HEK293 (cell line): Measurements from ENCODE around the gene TMEM14A.

Source experiments
- CTCF ChIP-seq: fragments of 450-650 bp; formaldehyde crosslinking; IDR thresholded peaks from 2 replicates; pipeline ENCODE4 v1.5.1; 2016; ENCODE audit warnings: missing biosample characterization, missing genetic modification characterization
- ZBTB20 ChIP-seq: fragments of 450-650 bp; formaldehyde crosslinking; IDR thresholded peaks from 2 replicates; pipeline ENCODE4 v1.5.1; 2016; ENCODE audit warnings: missing biosample characterization, missing genetic modification characterization
- ZBTB7A ChIP-seq: fragments of 450-650 bp; formaldehyde crosslinking; IDR thresholded peaks from 2 replicates; pipeline ENCODE4 v1.5.1; 2016; ENCODE audit warnings: low read depth, missing biosample characterization, missing genetic modification characterization
- ZNF701 ChIP-seq: fragments of 450-650 bp; formaldehyde crosslinking; IDR thresholded peaks from 2 replicates; pipeline ENCODE4 v1.5.1; 2016; ENCODE audit warnings: missing biosample characterization, missing genetic modification characterization
- TF ChIP-seq, protein P1 (sequence below): fragments of 450-650 bp; formaldehyde crosslinking; IDR thresholded peaks from 2 replicates; pipeline ENCODE4 v1.5.0; 2017; ENCODE audit warnings: missing biosample characterization, missing genetic modification characterization, borderline replicate concordance
- TF ChIP-seq, protein P2 (sequence below): fragments of 450-650 bp; formaldehyde crosslinking; IDR thresholded peaks from 2 replicates; pipeline ENCODE4 v1.5.1; 2016; ENCODE audit warnings: missing biosample characterization, missing genetic modification characterization
- TF ChIP-seq, protein P3 (sequence below): fragments of 450-650 bp; formaldehyde crosslinking; IDR thresholded peaks from 2 replicates; pipeline ENCODE4 v1.5.1; 2016; ENCODE audit warnings: missing biosample characterization, missing genetic modification characterization
- TF ChIP-seq, protein P4 (sequence below): fragments of 450-650 bp; formaldehyde crosslinking; IDR thresholded peaks from 2 replicates; pipeline ENCODE4 v1.5.1; 2016; ENCODE audit warnings: missing biosample characterization, missing genetic modification characterization, low read depth
- TF ChIP-seq, protein P5 (sequence below): sonication (generic); formaldehyde crosslinking; IDR thresholded peaks from 2 replicates; pipeline ENCODE4 v1.8.1; 2022; ENCODE audit warnings: mild to moderate bottlenecking, moderate library complexity, missing genetic modification reagents

GRCh38 chr6:52640170-52640569 lies 30.7 kb upstream of the TMEM14A start:
- TF ChIP-seq CTCF (tag by site-specific recombination) (no peak), ZBTB7A (no peak), ZNF701 (tag by site-specific recombination) (no peak), ZBTB20 (tag by site-specific recombination) (no peak)
- TF ChIP-seq, protein P1, sequence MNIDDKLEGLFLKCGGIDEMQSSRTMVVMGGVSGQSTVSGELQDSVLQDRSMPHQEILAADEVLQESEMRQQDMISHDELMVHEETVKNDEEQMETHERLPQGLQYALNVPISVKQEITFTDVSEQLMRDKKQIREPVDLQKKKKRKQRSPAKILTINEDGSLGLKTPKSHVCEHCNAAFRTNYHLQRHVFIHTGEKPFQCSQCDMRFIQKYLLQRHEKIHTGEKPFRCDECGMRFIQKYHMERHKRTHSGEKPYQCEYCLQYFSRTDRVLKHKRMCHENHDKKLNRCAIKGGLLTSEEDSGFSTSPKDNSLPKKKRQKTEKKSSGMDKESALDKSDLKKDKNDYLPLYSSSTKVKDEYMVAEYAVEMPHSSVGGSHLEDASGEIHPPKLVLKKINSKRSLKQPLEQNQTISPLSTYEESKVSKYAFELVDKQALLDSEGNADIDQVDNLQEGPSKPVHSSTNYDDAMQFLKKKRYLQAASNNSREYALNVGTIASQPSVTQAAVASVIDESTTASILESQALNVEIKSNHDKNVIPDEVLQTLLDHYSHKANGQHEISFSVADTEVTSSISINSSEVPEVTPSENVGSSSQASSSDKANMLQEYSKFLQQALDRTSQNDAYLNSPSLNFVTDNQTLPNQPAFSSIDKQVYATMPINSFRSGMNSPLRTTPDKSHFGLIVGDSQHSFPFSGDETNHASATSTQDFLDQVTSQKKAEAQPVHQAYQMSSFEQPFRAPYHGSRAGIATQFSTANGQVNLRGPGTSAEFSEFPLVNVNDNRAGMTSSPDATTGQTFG (tag by site-specific recombination), result no peak
- TF ChIP-seq, protein P2, sequence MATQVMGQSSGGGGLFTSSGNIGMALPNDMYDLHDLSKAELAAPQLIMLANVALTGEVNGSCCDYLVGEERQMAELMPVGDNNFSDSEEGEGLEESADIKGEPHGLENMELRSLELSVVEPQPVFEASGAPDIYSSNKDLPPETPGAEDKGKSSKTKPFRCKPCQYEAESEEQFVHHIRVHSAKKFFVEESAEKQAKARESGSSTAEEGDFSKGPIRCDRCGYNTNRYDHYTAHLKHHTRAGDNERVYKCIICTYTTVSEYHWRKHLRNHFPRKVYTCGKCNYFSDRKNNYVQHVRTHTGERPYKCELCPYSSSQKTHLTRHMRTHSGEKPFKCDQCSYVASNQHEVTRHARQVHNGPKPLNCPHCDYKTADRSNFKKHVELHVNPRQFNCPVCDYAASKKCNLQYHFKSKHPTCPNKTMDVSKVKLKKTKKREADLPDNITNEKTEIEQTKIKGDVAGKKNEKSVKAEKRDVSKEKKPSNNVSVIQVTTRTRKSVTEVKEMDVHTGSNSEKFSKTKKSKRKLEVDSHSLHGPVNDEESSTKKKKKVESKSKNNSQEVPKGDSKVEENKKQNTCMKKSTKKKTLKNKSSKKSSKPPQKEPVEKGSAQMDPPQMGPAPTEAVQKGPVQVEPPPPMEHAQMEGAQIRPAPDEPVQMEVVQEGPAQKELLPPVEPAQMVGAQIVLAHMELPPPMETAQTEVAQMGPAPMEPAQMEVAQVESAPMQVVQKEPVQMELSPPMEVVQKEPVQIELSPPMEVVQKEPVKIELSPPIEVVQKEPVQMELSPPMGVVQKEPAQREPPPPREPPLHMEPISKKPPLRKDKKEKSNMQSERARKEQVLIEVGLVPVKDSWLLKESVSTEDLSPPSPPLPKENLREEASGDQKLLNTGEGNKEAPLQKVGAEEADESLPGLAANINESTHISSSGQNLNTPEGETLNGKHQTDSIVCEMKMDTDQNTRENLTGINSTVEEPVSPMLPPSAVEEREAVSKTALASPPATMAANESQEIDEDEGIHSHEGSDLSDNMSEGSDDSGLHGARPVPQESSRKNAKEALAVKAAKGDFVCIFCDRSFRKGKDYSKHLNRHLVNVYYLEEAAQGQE (tag by site-specific recombination), result no peak
- TF ChIP-seq, protein P3, sequence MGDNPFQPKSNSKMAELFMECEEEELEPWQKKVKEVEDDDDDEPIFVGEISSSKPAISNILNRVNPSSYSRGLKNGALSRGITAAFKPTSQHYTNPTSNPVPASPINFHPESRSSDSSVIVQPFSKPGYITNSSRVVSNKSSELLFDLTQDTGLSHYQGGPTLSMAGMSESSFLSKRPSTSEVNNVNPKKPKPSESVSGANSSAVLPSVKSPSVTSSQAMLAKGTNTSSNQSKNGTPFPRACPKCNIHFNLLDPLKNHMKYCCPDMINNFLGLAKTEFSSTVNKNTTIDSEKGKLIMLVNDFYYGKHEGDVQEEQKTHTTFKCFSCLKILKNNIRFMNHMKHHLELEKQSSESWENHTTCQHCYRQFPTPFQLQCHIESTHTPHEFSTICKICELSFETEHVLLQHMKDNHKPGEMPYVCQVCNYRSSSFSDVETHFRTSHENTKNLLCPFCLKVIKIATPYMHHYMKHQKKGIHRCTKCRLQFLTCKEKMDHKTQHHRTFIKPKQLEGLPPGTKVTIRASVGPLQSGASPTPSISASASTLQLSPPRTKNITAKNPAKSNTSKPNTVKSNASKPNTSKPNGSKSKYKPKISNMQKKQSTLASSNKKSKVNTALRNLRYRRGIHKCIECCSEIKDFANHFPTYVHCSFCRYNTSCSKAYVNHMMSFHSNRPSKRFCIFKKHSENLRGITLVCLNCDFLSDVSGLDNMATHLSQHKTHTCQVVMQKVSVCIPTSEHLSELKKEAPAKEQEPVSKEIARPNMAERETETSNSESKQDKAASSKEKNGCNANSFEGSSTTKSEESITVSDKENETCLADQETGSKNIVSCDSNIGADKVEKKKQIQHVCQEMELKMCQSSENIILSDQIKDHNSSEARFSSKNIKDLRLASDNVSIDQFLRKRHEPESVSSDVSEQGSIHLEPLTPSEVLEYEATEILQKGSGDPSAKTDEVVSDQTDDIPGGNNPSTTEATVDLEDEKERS, result no peak
- TF ChIP-seq, protein P4, sequence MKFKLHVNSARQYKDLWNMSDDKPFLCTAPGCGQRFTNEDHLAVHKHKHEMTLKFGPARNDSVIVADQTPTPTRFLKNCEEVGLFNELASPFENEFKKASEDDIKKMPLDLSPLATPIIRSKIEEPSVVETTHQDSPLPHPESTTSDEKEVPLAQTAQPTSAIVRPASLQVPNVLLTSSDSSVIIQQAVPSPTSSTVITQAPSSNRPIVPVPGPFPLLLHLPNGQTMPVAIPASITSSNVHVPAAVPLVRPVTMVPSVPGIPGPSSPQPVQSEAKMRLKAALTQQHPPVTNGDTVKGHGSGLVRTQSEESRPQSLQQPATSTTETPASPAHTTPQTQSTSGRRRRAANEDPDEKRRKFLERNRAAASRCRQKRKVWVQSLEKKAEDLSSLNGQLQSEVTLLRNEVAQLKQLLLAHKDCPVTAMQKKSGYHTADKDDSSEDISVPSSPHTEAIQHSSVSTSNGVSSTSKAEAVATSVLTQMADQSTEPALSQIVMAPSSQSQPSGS (tag by site-specific recombination), result no peak
- TF ChIP-seq, protein P5, sequence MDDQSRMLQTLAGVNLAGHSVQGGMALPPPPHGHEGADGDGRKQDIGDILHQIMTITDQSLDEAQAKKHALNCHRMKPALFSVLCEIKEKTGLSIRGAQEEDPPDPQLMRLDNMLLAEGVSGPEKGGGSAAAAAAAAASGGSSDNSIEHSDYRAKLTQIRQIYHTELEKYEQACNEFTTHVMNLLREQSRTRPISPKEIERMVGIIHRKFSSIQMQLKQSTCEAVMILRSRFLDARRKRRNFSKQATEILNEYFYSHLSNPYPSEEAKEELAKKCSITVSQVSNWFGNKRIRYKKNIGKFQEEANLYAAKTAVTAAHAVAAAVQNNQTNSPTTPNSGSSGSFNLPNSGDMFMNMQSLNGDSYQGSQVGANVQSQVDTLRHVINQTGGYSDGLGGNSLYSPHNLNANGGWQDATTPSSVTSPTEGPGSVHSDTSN (CRISPR knock-in tag), result no peak
